Naive thymus-derived CD4-positive, alpha-beta T cell (primary cell): ENCODE measurements around the gene POLR2L. TPM values are rescaled to one million over a fixed set of nuclear protein-coding genes. Genes with fewer than 3 reads are reported as not detected.

Experiments used
- ATAC-seq: fragments of 150-1000 bp; cut with Tn5 transposase; 2 replicates; pipeline ENCODE4 v1.10.0; 2021; ENCODE audit warnings: mild to moderate bottlenecking, moderate library complexity
- CTCF ChIA-PET: fragments of 350-600 bp; sonication (Branson Sonifier 250); formaldehyde crosslinking; loops from one replicate; lab custom pipeline; 2021; ENCODE audit warnings: antibody characterized with exemption; lab: Charles Lee
- POLR2A ChIA-PET: fragments of 350-600 bp; sonication (Branson Sonifier 250); formaldehyde crosslinking; loops from one replicate; lab custom pipeline; 2021; ENCODE audit warnings: antibody characterized with exemption, inconsistent platforms; lab: Charles Lee
- DNase-seq, 9 donors: peaks; one replicate each; pipeline versions ENCODE4 v3.0.0 to v3.0.0-alpha.2; 2020 to 2022; ENCODE audit warnings: mixed read lengths in 1 of 9
- H3K27ac ChIP-seq: one replicate; pipeline ENCODE4 v1.7.0; 2013; ENCODE audit warnings: mild to moderate bottlenecking, low read depth, low read length, moderate library complexity
- H3K27me3 ChIP-seq, 2 donors: one replicate each; pipeline ENCODE4 v1.7.0; 2013; ENCODE audit warnings: low read length in 2 of 2, mild to moderate bottlenecking in 2 of 2, moderate library complexity in 2 of 2; ENCODE audit not compliant: control insufficient read depth in 2 of 2, insufficient read depth in 2 of 2
- H3K36me3 ChIP-seq, 3 experiments: 1 replicate in 2 of 3; 2 replicates in 1 of 3; pipeline ENCODE4 v1.7.0; 2013; ENCODE audit warnings: low read length in 3 of 3, mild to moderate bottlenecking in 3 of 3, moderate library complexity in 1 of 3; ENCODE audit not compliant: insufficient read depth in 3 of 3, control insufficient read depth in 2 of 3
- H3K4me1 ChIP-seq, 2 donors: one replicate each; pipeline ENCODE4 v1.7.0; 2013; ENCODE audit warnings: low read length in 2 of 2, mild to moderate bottlenecking in 2 of 2, moderate library complexity in 1 of 2; ENCODE audit not compliant: control insufficient read depth in 2 of 2, insufficient read depth in 2 of 2
- H3K4me3 ChIP-seq: 2 replicates; pipeline ENCODE4 v1.7.0; 2013; ENCODE audit warnings: mild to moderate bottlenecking, low read length
- H3K9me3 ChIP-seq, 3 experiments: 1 replicate in 2 of 3; 2 replicates in 1 of 3; pipeline ENCODE4 v1.7.0; 2013; ENCODE audit warnings: low read length in 3 of 3; ENCODE audit not compliant: control insufficient read depth in 2 of 3
- H3K27ac Mint-ChIP-seq, 9 donors: one replicate each; pipeline ENCODE4 v1.8.0; 2020 to 2022; ENCODE audit warnings: mixed read lengths in 9 of 9, mild to moderate bottlenecking in 8 of 9, moderate library complexity in 5 of 9, inconsistent platforms in 2 of 9
- H3K27me3 Mint-ChIP-seq, 5 donors: one replicate each; pipeline ENCODE4 v1.8.0; 2021 to 2022; ENCODE audit warnings: mixed read lengths in 5 of 5, mild to moderate bottlenecking in 1 of 5
- H3K36me3 Mint-ChIP-seq, 5 donors: one replicate each; pipeline ENCODE4 v1.8.0; 2020 to 2022; ENCODE audit warnings: mixed read lengths in 5 of 5, mild to moderate bottlenecking in 3 of 5, inconsistent platforms in 1 of 5
- H3K4me1 Mint-ChIP-seq, 7 donors: one replicate each; pipeline ENCODE4 v1.8.0; 2020 to 2022; ENCODE audit warnings: mixed read lengths in 7 of 7, mild to moderate bottlenecking in 3 of 7, inconsistent platforms in 1 of 7
- H3K4me3 Mint-ChIP-seq, 10 donors: one replicate each; pipeline ENCODE4 v1.8.0; 2020 to 2022; ENCODE audit warnings: mild to moderate bottlenecking in 10 of 10, mixed read lengths in 10 of 10, moderate library complexity in 6 of 10, inconsistent platforms in 2 of 10
- H3K9me3 Mint-ChIP-seq, 11 donors: one replicate each; pipeline ENCODE4 v1.8.0; 2020 to 2022; ENCODE audit warnings: mixed read lengths in 11 of 11, mild to moderate bottlenecking in 4 of 11, inconsistent platforms in 1 of 11, moderate library complexity in 1 of 11
- intact Hi-C, 2 donors: fragments of 100-400 bp; cut with micrococcal nuclease; formaldehyde crosslinking; loops; one replicate each; pipeline ENCODE4 v1.15.1; 2023
- polyA plus RNA-seq, 2 donors: library from polyadenylated mRNA; unstranded; fragments of 300-500 nt; fragmentation: Illumina TruSeq; gene quantifications; one replicate each; pipeline ENCODE4 v1.2.3, GENCODE V29; 2021
- total RNA-seq, 6 experiments: library from RNA in 5 of 6; stranded (reverse) in 5 of 6; gene quantifications; 1 replicate in 5 of 6; 2 replicates in 1 of 6; pipeline ENCODE4 v1.2.3 and lab custom pipeline; 2021 to 2026

POLR2L gene
- total and polyA plus RNA-seq, 7 experiments from 2014 or later: 31.2 to 93.3 (median 49.1) TPM

DNA sequence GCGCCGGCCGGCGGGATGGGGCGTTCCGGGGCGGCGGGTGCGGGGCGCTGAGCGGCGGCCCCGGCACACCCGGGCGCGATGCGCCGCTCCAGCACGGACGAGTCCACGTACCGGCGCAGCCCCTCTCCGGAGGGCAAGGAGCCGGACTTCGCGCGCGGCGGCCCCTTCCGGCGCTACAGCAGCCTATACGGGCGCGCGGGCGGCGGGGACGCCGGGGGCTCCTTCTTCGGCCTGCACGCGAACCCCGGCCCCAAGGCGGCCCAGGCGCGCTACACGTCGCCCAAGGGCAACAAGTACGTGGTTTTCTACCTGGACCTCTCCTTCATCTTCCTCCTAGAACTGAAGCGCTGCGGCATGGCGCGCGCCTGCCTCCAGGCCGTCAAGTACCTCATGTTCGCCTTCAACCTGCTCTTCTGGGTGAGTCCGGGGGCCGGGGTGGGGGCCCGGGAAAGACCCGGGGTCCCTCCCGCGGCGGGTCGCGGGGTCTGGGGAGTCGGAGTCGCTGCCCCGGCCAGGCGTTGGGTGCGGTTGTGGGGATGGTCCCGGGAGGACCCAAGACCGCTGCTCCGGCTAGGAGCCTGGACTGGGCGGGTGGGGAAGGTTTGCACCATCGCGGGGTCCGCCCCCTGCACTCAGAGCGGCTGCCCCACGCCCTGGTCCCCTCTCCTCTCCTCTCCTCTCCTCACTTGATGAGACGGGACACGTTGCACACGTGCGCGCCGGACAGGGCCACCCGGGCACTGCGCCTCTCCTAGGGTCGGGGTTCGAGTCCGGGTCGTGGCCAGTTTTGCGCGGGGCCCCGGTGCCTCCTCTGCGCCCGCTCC, 7.8 kb upstream of the POLR2L start:
- H3K27me3 ChIP-seq: peaks cover 0 to 6% of the 10 kb centered on the region in 2 donors
- CTCF ChIA-PET: interaction anchor here (2.9 kb wide), 1 partner anchor 200 kb away, joined by 19 read pairs; no protein-coding TSS in a partner anchor
- no peaks in the 10 kb centered on the region for H3K9me3 ChIP-seq
- no peak for DNase-seq
- no peaks in the 10 kb centered on the region for H3K9me3 Mint-ChIP-seq
- H3K36me3 ChIP-seq: no peaks in the 10 kb centered on the region
- H3K27ac ChIP-seq: no peak overlapping the region
- H3K4me3 Mint-ChIP-seq: peak overlapping the region in 9 of 10 donors; percentile 27 to 81 (median 62)
- no peaks in the 10 kb centered on the region for H3K36me3 Mint-ChIP-seq
- POLR2A ChIA-PET: no interaction called here
- H3K27me3 Mint-ChIP-seq: peaks cover 0 to 10% (median 0%) of the 10 kb centered on the region in 5 donors
- intact Hi-C loops: loop anchor here (2.0 to 10.0 kb wide), 4 partner anchors 61 to 535 kb away; partner anchors contain the start of genes CHID1 (in 2 of the 2) and BRSK2 (in 1 of the 2)
- no peak overlapping the region for H3K4me3 ChIP-seq
- ATAC-seq: no peak
- no peak overlapping the region for H3K27ac Mint-ChIP-seq
- H3K4me1 Mint-ChIP-seq: peaks cover 0 to 9% (median 3%) of the 10 kb centered on the region in 7 donors
- H3K4me1 ChIP-seq: peaks cover 5 to 7% of the 10 kb centered on the region in 2 donors

DNA sequence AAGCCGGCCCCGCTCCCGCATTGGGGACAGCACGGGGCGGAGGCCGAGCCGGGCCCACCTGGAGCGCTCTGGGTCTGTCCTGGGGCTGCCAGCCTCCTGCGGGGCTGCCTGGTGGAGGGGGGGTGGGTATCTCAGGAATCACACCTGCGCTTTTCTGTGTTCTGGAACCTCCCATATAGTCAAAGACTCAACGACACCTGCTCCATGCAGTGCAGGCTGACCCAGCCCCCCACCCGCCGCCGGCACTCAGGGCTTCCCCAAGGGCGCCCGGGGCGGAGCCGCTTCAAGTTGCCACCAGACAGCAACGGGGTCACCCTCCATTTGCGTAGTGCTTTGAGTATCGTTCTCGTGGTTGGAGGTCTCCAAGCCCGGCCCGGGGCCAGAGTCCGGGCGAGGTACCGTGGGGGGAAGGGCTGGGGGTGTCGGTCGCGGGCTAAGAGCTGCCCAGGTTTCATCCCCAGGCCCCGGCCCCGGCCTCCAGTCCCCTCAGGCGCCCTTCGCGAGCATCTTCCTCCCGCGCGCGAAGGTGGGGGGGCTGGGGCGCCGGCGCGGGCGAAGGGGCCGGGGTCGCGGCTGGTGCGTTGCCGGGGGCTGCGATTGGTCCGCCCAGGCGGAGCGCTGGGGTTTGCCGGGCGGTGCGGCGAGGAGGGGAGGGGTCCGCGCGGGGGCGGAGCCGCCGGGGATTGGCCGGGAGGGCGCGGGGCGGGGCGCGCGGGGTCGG, 6.9 kb upstream of the POLR2L start:
- ChIA-PET CTCF (interaction anchor here (1.0 to 2.9 kb wide), 3 partner anchors 9 to 201 kb away, joined by 3 to 19 read pairs (median 3); partner anchors contain the start of gene CHID1), POLR2A (interaction anchor here (2.2 kb wide), 1 partner anchor 30 kb away, joined by 6 read pairs; no protein-coding TSS in a partner anchor)
- intact Hi-C loops: loop anchor here (2.0 to 10.0 kb wide), 4 partner anchors 62 to 536 kb away; partner anchors contain the start of genes CHID1 (in 2 of the 2) and BRSK2 (in 1 of the 2)
- no peaks in the 10 kb centered on the region for H3K9me3 ChIP-seq
- DNase-seq: peak in 2 of 9 donors; percentile 33 to 67
- peaks cover 0 to 6% of the 10 kb centered on the region in 2 donors for H3K27me3 ChIP-seq
- Mint-ChIP-seq H3K4me1 (peaks cover 0 to 10% (median 5%) of the 10 kb centered on the region in 7 donors), H3K36me3 (no peaks in the 10 kb centered on the region), H3K27me3 (peaks cover 0 to 10% (median 0%) of the 10 kb centered on the region in 5 donors), H3K27ac (no peak overlapping the region), H3K4me3 (peak overlapping the region; percentile 36 to 83 (median 70)), H3K9me3 (no peaks in the 10 kb centered on the region)
- peak overlapping the region; percentile 41 for H3K4me3 ChIP-seq
- H3K27ac ChIP-seq: no peak overlapping the region
- ATAC-seq: peak; percentile 26
- H3K36me3 ChIP-seq: no peaks in the 10 kb centered on the region
- peaks cover 7% of the 10 kb centered on the region in 2 donors for H3K4me1 ChIP-seq

DNA sequence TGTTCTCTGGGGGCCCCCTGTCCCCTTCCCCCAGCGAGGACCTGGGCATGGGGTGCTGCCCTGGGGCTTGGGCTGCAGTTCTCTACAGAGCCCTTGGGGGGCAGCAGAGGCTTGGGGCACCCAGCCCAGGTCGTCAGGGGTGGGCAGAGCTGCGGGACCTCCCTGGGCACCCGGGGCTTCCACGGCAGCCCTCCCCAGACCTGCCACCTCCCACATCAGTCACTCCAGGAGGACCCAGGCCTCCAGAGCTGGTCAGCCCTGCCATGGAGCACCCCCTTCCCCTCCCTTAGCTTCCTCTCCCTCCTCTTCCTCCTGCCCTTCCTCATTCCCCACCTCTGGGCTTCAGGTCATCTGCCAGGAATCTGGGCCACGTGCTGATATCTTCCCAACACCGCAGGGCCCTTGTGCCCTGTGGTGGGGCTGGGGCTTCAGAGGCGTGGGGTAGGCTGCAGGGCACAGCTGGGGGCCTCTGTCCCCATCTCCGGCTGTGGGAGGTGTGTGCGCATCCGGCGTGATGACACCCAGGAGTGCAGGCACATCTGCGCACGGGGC, 6.1 kb upstream of the POLR2L start:
- H3K27ac ChIP-seq: no peak overlapping the region
- Mint-ChIP-seq H3K9me3 (no peaks in the 10 kb centered on the region), H3K36me3 (no peaks in the 10 kb centered on the region), H3K4me1 (peaks cover 4 to 15% (median 10%) of the 10 kb centered on the region in 7 donors), H3K4me3 (peak overlapping the region; percentile 14 to 83 (median 54)), H3K27ac (peak overlapping the region in 2 of 9 donors; percentile 25 to 62), H3K27me3 (peaks cover 0 to 12% (median 0%) of the 10 kb centered on the region in 5 donors)
- no peak overlapping the region for H3K4me3 ChIP-seq
- peak; percentile 75 for ATAC-seq
- no peaks in the 10 kb centered on the region for H3K9me3 ChIP-seq
- DNase-seq: peak; percentile 32 to 77 (median 62)
- intact Hi-C loops: loop anchor here (1.0 to 10.0 kb wide), 5 partner anchors 62 to 536 kb away; partner anchors contain the start of genes CHID1 (in 2 of the 2) and BRSK2 (in 1 of the 2)
- peaks cover 0 to 6% of the 10 kb centered on the region in 2 donors for H3K27me3 ChIP-seq
- ChIA-PET CTCF (interaction anchor here (0.7 to 2.9 kb wide), 6 partner anchors 10 to 202 kb away, joined by 3 to 19 read pairs (median 3); partner anchors contain the start of gene CHID1), POLR2A (interaction anchor here (2.2 kb wide), 1 partner anchor 29 kb away, joined by 6 read pairs; no protein-coding TSS in a partner anchor)
- peaks cover 7 to 15% of the 10 kb centered on the region in 2 donors for H3K4me1 ChIP-seq
- H3K36me3 ChIP-seq: no peaks in the 10 kb centered on the region

DNA sequence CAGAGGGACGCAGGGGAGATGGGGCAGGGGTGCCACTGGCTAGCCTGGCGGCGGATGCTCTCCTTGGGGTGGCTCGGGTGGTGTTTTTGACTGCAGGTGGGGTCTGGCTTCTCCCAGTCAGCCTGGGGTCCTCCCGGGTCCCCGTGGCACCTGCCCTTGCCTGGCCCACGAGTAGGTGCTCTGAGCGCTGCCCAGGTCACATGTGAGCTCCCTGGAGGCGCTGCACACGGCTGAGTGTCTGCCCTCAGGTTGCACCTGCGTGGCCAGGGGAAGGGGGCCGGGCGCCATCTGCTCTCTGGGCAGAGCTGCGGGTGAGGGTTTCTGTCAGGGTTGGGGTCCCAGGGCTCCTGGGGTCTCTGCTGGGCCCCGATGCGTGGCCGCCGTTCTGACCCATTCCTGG, 5.5 kb upstream of the POLR2L start:
- Histone ChIP-seq H3K4me1 (peaks cover 7 to 18% of the 10 kb centered on the region in 2 donors), H3K4me3 (no peak overlapping the region), H3K36me3 (no peaks in the 10 kb centered on the region), H3K27me3 (peaks cover 0 to 6% of the 10 kb centered on the region in 2 donors), H3K27ac (no peak overlapping the region), H3K9me3 (no peaks in the 10 kb centered on the region)
- ATAC-seq: no peak
- peaks cover 5 to 17% (median 11%) of the 10 kb centered on the region in 7 donors for H3K4me1 Mint-ChIP-seq
- ChIA-PET POLR2A (interaction anchor here (0.5 to 2.2 kb wide), 2 partner anchors 28 to 209 kb away, joined by 3 to 6 read pairs; no protein-coding TSS in a partner anchor), CTCF (interaction anchor here (1.0 to 2.9 kb wide), 3 partner anchors 10 to 203 kb away, joined by 3 to 19 read pairs (median 3); partner anchors contain the start of gene CHID1)
- no peak for DNase-seq
- H3K27ac Mint-ChIP-seq: no peak overlapping the region
- H3K27me3 Mint-ChIP-seq: peaks cover 0 to 12% (median 0%) of the 10 kb centered on the region in 5 donors
- peak overlapping the region in 1 of 10 donors; percentile 83 for H3K4me3 Mint-ChIP-seq
- H3K9me3 Mint-ChIP-seq: no peaks in the 10 kb centered on the region
- intact Hi-C loops: loop anchor here (1.0 to 10.0 kb wide), 5 partner anchors 63 to 537 kb away; partner anchors contain the start of genes CHID1 (in 2 of the 2) and BRSK2 (in 1 of the 2)
- H3K36me3 Mint-ChIP-seq: no peaks in the 10 kb centered on the region

DNA sequence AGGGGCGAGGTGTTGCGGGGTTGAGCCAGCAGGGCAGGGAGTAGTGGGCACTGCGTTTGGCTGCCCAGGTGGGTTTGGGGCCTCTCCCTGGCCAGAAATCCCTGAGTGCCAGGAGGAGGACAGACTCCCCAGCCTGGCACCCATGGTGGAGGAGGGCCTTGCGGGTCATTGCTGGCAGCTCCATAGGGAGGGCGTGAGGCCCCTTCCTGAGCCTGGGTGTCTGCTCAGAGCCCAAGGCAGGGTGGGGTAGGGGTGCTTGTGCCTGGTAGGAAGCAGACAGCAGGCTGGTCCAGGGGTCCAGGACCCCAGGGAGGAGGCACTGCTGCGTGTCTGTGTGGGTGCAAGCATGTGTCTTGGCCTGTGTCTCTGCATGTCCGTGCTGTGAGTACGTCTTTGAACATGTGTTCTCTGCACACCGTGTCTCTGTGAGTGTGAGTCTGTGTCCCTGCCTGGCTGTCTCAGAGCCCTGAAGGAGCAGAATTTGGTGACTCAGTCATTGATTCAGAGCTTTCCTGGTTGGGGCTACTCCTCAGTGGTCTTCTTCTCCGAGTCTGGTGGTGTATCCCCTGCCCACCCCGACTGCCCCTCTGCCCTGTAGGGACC, 4.3 kb upstream of the POLR2L start:
- DNase-seq (no peak), ATAC-seq (no peak)
- Histone ChIP-seq H3K9me3 (no peaks in the 10 kb centered on the region), H3K36me3 (peaks cover 0 to 4% (median 0%) of the 10 kb centered on the region in 3 experiments), H3K4me1 (peaks cover 7 to 18% of the 10 kb centered on the region in 2 donors), H3K27me3 (peaks cover 0 to 6% of the 10 kb centered on the region in 2 donors), H3K4me3 (no peak overlapping the region), H3K27ac (no peak overlapping the region)
- peaks cover 5 to 17% (median 11%) of the 10 kb centered on the region in 7 donors for H3K4me1 Mint-ChIP-seq
- peaks cover 0 to 12% (median 0%) of the 10 kb centered on the region in 5 donors for H3K27me3 Mint-ChIP-seq
- intact Hi-C loops: loop anchor here (5.0 to 10.0 kb wide), 3 partner anchors 66 to 538 kb away; partner anchors contain the start of genes BRSK2 (in 1 of the 2) and CHID1 (in 1 of the 2)
- peak overlapping the region in 3 of 10 donors; percentile 10 to 13 (median 12) for H3K4me3 Mint-ChIP-seq
- ChIA-PET POLR2A (interaction anchor here (2.2 kb wide), 1 partner anchor 27 kb away, joined by 6 read pairs; no protein-coding TSS in a partner anchor), CTCF (interaction anchor here (0.7 kb wide), 1 partner anchor 107 kb away, joined by 3 read pairs; no protein-coding TSS in a partner anchor)
- H3K27ac Mint-ChIP-seq: no peak overlapping the region
- no peaks in the 10 kb centered on the region for H3K36me3 Mint-ChIP-seq
- no peaks in the 10 kb centered on the region for H3K9me3 Mint-ChIP-seq
